Upper lobe of left lung (tissue), 4 donors: Measurements from ENCODE around the gene FXYD7.

Experiments used
- EP300 ChIP-seq, 4 donors: sonication (generic); formaldehyde crosslinking; IDR thresholded peaks; one replicate each; pipeline ENCODE4 v1.5.1; 2017; ENCODE audit warnings: antibody characterized with exemption in 4 of 4, control low read depth in 2 of 4
- POLR2A ChIP-seq, 4 donors: fragments of 450-650 bp; IDR thresholded peaks; one replicate each; pipeline ENCODE4 v1.5.1; 2016 to 2017; ENCODE audit warnings: antibody characterized with exemption in 4 of 4, mild to moderate bottlenecking in 2 of 4
- POLR2AphosphoS5 ChIP-seq, 2 donors: sonication (generic); formaldehyde crosslinking; IDR thresholded peaks; one replicate each; pipeline ENCODE4 v1.5.1; 2017; ENCODE audit warnings: antibody characterized with exemption in 2 of 2
- TF ChIP-seq, protein P1 (sequence below), 6 experiments: fragments of 450-650 bp in 4 of 6; fragments of 200-600 bp in 2 of 6; sonication (generic) in 2 of 6; IDR thresholded peaks; one replicate each; pipeline ENCODE4 v1.5.1; 2016 to 2019; ENCODE audit warnings: antibody characterized with exemption in 6 of 6

DNA sequence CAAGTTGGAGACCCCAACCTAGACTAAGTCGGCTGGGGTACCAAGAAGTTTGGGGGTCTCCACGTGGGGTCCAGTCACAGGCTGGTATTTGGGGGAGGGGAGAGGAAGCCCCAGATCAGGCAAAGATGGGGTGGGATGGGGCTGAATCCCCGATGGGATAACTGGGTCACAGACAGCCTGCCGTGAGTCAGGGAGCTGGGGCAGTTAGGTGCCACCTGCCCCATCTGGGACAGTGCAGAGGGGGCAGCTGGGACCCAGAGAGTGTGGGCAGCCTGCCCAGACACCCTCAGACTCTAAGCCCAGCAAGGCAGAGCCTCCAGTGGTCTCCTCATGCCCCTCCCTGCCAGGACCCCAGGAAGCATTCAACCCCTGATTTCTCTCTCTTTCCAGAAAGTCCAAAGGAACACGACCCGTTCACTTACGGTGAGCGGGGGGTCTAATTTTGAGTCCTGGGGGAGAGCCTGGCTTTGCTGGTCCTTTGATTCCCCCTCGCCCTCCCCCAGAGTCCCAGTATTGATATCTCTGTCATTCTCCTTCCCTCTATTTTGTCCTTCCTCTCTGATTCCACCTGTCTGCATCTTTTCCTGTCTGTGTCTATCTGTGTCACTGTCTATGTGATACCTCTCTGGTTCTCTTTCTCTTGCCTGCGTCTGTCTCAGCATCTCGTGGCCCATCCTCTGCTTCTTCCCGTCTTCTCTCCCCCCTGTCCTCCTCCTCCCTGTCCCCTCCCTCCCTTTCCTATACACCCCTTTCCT, 2.7 kb upstream of the FXYD7 start:
- TF ChIP-seq, protein P1, sequence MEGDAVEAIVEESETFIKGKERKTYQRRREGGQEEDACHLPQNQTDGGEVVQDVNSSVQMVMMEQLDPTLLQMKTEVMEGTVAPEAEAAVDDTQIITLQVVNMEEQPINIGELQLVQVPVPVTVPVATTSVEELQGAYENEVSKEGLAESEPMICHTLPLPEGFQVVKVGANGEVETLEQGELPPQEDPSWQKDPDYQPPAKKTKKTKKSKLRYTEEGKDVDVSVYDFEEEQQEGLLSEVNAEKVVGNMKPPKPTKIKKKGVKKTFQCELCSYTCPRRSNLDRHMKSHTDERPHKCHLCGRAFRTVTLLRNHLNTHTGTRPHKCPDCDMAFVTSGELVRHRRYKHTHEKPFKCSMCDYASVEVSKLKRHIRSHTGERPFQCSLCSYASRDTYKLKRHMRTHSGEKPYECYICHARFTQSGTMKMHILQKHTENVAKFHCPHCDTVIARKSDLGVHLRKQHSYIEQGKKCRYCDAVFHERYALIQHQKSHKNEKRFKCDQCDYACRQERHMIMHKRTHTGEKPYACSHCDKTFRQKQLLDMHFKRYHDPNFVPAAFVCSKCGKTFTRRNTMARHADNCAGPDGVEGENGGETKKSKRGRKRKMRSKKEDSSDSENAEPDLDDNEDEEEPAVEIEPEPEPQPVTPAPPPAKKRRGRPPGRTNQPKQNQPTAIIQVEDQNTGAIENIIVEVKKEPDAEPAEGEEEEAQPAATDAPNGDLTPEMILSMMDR (IDR thresholded peaks at IDR 0.05): no peak
- TF ChIP-seq POLR2A (IDR thresholded peaks at IDR 0.05) (no peak), EP300 (IDR thresholded peaks at IDR 0.05) (no peak), POLR2AphosphoS5 (IDR thresholded peaks at IDR 0.05) (no peak)
